Nephron progenitor cell (in vitro differentiated cells): Measurements from ENCODE around the gene ATP2B2.

Experiments
- DNase-seq: peaks from one replicate; pipeline ENCODE4 v3.0.0; 2021
- H3K27ac Mint-ChIP-seq: 2 replicates; pipeline ENCODE4 v1.8.0; 2021; ENCODE audit warnings: mild to moderate bottlenecking, moderate library complexity, mixed read lengths
- H3K27me3 Mint-ChIP-seq: 2 replicates; pipeline ENCODE4 v1.8.0; 2021; ENCODE audit warnings: mild to moderate bottlenecking, low read depth, mixed read lengths; ENCODE audit not compliant: poor library complexity
- H3K36me3 Mint-ChIP-seq: 2 replicates; pipeline ENCODE4 v1.8.0; 2021; ENCODE audit warnings: low read depth, mixed read lengths
- H3K4me1 Mint-ChIP-seq: 2 replicates; pipeline ENCODE4 v1.8.0; 2021; ENCODE audit warnings: mixed read lengths
- H3K4me3 Mint-ChIP-seq: 2 replicates; pipeline ENCODE4 v1.8.0; 2021; ENCODE audit warnings: mild to moderate bottlenecking, moderate library complexity, mixed read lengths
- H3K9me3 Mint-ChIP-seq: 2 replicates; pipeline ENCODE4 v1.8.0; 2021; ENCODE audit warnings: mild to moderate bottlenecking, moderate library complexity, mixed read lengths
- TF ChIP-seq, protein P1 (sequence below): fragments of 200-600 bp; sonication (generic); IDR thresholded peaks from 2 replicates; pipeline ENCODE4 v1.5.0; 2021; ENCODE audit warnings: antibody characterized with exemption

ATP2B2 gene

DNA sequence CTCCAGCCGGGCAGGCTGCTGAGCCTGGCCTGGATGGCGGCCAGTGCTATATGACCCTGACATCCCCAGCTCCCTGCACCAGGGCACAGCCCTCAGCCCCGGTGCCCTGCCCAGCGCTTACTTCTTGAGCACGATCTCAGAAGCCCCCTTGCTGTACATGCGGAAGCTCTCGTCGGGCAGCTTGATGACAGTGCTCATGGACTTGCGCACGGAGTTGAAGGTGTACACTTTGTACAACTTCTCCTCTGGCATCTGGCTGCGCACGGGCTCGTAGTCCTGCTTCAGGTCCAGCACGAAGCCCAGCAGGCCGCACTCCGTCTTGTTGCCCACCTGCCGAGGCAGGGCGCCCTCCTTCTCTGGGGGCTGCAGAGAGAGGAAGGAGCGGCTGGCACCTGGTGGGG is 145.6 kb downstream of the ATP2B2 start:
- TF ChIP-seq, protein P1, sequence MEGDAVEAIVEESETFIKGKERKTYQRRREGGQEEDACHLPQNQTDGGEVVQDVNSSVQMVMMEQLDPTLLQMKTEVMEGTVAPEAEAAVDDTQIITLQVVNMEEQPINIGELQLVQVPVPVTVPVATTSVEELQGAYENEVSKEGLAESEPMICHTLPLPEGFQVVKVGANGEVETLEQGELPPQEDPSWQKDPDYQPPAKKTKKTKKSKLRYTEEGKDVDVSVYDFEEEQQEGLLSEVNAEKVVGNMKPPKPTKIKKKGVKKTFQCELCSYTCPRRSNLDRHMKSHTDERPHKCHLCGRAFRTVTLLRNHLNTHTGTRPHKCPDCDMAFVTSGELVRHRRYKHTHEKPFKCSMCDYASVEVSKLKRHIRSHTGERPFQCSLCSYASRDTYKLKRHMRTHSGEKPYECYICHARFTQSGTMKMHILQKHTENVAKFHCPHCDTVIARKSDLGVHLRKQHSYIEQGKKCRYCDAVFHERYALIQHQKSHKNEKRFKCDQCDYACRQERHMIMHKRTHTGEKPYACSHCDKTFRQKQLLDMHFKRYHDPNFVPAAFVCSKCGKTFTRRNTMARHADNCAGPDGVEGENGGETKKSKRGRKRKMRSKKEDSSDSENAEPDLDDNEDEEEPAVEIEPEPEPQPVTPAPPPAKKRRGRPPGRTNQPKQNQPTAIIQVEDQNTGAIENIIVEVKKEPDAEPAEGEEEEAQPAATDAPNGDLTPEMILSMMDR, result no peak
- Mint-ChIP-seq H3K27ac (no peak overlapping the region), H3K9me3 (peaks cover 15% of the 10 kb centered on the region), H3K36me3 (no peaks in the 10 kb centered on the region), H3K27me3 (peaks cover 24% of the 10 kb centered on the region), H3K4me3 (no peak overlapping the region), H3K4me1 (peaks cover 20% of the 10 kb centered on the region)
- no peak for DNase-seq

DNA sequence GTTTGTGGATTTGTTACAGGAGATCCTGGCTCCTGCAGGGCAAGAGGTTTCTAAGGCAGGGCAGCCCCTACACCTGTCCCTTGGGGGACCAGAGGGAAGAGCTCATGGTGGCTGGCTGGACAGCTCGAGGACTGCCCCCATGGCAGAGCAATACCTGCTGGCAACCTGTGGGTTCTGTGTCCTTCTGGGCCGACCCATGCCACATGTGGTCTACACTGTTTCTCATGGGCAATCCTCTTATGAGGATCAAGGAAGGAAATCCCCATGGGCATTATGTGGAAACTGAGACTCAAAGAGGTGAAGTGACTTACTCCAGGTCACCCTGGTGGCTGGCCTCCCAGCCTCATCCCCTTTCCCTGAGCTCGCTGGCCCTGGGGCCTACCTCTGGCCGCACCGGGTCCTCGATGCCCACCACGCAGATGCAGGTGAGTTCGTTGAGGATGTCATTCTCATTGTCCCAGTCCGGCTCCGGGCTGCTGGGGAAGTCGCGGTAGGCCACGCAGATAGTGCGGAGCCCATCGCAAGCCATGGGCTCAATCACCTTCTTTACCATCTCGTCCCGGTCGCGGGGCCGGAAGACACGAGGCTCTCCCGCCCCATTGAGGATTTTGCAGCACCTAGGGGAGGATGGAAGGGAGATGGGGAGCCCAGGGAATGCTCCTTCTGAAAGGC is 146.9 kb downstream of the ATP2B2 start:
- H3K36me3 Mint-ChIP-seq, result no peaks in the 10 kb centered on the region
- peaks cover 29% of the 10 kb centered on the region for H3K27me3 Mint-ChIP-seq
- DNase-seq, result no peak
- H3K9me3 Mint-ChIP-seq, result peaks cover 13% of the 10 kb centered on the region
- TF ChIP-seq, protein P1, result no peak
- H3K4me1 Mint-ChIP-seq, result peaks cover 33% of the 10 kb centered on the region
- no peak overlapping the region for H3K4me3 Mint-ChIP-seq
- H3K27ac Mint-ChIP-seq, result no peak overlapping the region

DNA sequence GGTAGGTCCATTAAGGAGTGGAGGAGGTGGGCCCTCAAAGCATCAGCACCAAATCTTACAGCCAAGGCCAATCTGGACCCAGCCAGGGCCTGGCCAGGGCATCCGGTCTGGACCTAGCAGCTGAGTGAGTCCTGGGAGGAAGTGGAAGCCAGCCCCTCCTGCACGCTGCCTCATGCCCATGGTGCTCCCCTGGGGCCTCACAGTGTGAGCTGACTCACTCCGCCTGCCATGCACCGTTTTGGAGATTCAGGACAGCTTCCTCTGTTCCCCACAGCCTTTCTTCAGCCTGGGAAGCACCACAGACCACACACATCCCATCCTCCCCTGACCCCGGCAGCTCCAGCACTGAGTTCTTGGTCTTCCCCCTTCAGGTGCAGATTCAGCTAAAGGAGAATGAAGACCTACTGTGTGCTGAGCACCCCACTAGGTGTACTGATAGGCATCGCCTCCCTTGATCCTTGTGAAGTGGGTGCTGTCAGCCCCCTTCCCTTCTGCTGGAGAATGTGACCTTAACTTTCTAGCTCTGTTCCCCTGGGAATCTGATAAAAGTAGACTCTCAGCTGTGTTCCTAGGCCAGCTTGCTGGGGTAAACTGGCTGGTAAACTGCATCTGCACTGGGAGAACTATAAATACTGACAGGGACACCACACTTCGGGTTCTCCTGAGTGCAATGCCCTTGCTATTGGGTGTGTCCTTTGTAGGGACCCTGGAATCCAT is 147.6 kb downstream of the ATP2B2 start:
- Mint-ChIP-seq H3K4me3 (no peak overlapping the region), H3K4me1 (peaks cover 40% of the 10 kb centered on the region), H3K9me3 (peaks cover 10% of the 10 kb centered on the region), H3K27me3 (peaks cover 35% of the 10 kb centered on the region), H3K27ac (no peak overlapping the region), H3K36me3 (no peaks in the 10 kb centered on the region)
- DNase-seq, result peak; percentile 23
- TF ChIP-seq, protein P1, result no peak

DNA sequence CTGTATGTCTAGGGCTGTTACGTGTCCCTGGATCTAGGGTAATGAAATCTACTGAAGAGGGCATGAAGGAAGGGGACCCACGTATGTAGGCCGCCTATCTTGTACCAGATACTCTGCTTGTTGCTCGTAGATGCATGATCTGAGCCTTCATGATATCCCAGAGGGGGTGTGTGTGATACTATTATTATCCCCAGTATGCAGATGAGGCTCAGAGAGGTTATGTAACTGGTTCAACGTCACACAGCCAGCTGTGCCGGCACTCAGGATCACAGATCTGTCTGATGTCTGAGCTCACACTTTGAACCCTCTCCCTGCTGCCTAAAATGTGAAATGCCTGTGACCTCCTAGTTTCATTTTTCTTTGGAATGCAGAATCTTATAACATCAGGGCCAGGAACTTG is 148.3 kb downstream of the ATP2B2 start:
- Mint-ChIP-seq H3K4me3 (no peak overlapping the region), H3K9me3 (peaks cover 10% of the 10 kb centered on the region), H3K4me1 (peaks cover 47% of the 10 kb centered on the region), H3K27ac (peak overlapping the region; percentile 49), H3K27me3 (peaks cover 35% of the 10 kb centered on the region), H3K36me3 (no peaks in the 10 kb centered on the region)
- TF ChIP-seq, protein P1, result no peak
- no peak for DNase-seq

DNA sequence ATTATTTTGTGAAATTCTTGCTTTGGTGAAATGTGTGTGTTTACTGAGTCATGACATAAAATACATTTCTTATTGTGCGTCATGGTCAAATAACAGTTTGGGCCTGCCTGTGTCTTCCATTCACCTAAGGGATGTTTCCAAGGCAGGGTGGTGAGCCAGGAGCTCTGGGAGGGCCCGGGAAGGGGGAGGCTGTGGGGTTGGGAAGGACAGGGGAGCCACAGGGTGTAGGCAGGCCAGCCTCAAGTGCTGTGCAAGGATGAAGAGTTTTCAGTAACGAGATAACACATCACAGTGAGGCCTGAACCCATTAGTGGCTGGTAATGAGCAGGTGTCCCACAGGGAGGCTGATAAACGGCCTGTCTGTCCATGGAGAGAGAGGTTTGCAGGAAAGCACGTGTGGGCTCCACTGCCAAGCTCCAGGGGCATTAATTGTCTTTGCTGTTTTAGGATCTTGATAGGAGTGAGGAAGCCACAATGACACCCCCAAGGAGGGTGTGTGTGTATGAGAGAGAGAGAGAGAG is 148.9 kb downstream of the ATP2B2 start:
- DNase-seq, result no peak
- H3K4me3 Mint-ChIP-seq, result no peak overlapping the region
- H3K27ac Mint-ChIP-seq, result peak overlapping the region; percentile 49
- H3K4me1 Mint-ChIP-seq, result peaks cover 51% of the 10 kb centered on the region
- H3K36me3 Mint-ChIP-seq, result no peaks in the 10 kb centered on the region
- TF ChIP-seq, protein P1, result no peak
- peaks cover 9% of the 10 kb centered on the region for H3K9me3 Mint-ChIP-seq
- peaks cover 29% of the 10 kb centered on the region for H3K27me3 Mint-ChIP-seq
